Astrocyte of the cerebellum (primary cell): Measurements from ENCODE around the gene DNM3.
"Not testable (repeated sequence)": the region's sequence is repeated elsewhere in the genome, so short reads cannot be mapped to it uniquely, and the experiment has no call there.

Experiments
- DNase-seq: peaks from one replicate; pipeline ENCODE4 v3.0.0-alpha.2; 2011; ENCODE audit warnings: low read depth
- H3K4me3 ChIP-seq: 2 replicates; pipeline ENCODE4 v1.5.1; 2011; ENCODE audit warnings: mild to moderate bottlenecking, low read depth, low read length, moderate library complexity
- CTCF ChIP-seq: IDR thresholded peaks from 2 replicates; pipeline ENCODE4 v1.5.1; 2012; ENCODE audit warnings: low read length, low read depth, moderate library complexity, mild to moderate bottlenecking; ENCODE audit errors: missing control alignments
- in situ Hi-C: cut with HindIII; loops from 2 replicates; pipeline ENCODE4 v1.10.0; 2017; ENCODE audit warnings: low sequenced_read_pairs

The DNM3 gene

GRCh38 chr1:172051898-172052297 is 210.6 kb downstream of the DNM3 start:
- H3K4me3 ChIP-seq = no peak overlapping the region
- in situ Hi-C loops = no loop called here
- no peak for TF ChIP-seq CTCF
- DNase-seq = no peak

- H3K4me3 ChIP-seq = no peak overlapping the region
- DNase-seq = no peak
- no peak for TF ChIP-seq CTCF
- in situ Hi-C loops = no loop called here
Measured at GRCh38 chr1:172054172-172054571, 212.9 kb downstream of the DNM3 start.

- in situ Hi-C loops, DNase-seq: not testable (repeated sequence)
Measured at GRCh38 chr1:172055816-172056419, 214.6 kb downstream of the DNM3 start.

GRCh38 chr1:172068334-172068733 is 227.0 kb downstream of the DNM3 start:
- in situ Hi-C loops = no loop called here
- H3K4me3 ChIP-seq = no peak overlapping the region
- no peak for DNase-seq
- no peak for TF ChIP-seq CTCF

More at GRCh38 chr1:172055816-172056419, 214.6 kb downstream of the DNM3 start:
- not testable (repeated sequence) for H3K4me3 ChIP-seq

GRCh38 chr1:172069051-172069450 is 227.8 kb downstream of the DNM3 start:
- no peak for TF ChIP-seq CTCF
- DNase-seq = no peak
- no peak overlapping the region for H3K4me3 ChIP-seq
- in situ Hi-C loops = no loop called here

- DNase-seq = peak; percentile 5
- no peak overlapping the region for H3K4me3 ChIP-seq
- no peak for TF ChIP-seq CTCF
- in situ Hi-C loops = no loop called here
Measured at GRCh38 chr1:172069534-172069933, 228.2 kb downstream of the DNM3 start.

GRCh38 chr1:172070055-172070454 is 228.8 kb downstream of the DNM3 start:
- DNase-seq = no peak
- in situ Hi-C loops = no loop called here
- TF ChIP-seq CTCF = no peak
- no peak overlapping the region for H3K4me3 ChIP-seq
